C4-2B (cell line): ENCODE measurements around the gene NEU4.
"Not testable (repeated sequence)": the region's sequence is repeated elsewhere in the genome, so short reads cannot be mapped to it uniquely, and the experiment has no call there.

Experiments
- H3K27ac ChIP-seq: fragments of 450-650 bp; 2 replicates; pipeline ENCODE4 v1.5.1; 2017
- ZFX ChIP-seq: fragments of 450-650 bp; IDR thresholded peaks from 2 replicates; pipeline ENCODE4 v1.6.1; 2017
- TF ChIP-seq, protein P1 (sequence below): fragments of 450-650 bp; conservative IDR thresholded peaks from 2 replicates; pipeline ENCODE4 v1.5.1; 2017; ENCODE audit warnings: mild to moderate bottlenecking

NEU4 gene

DNA sequence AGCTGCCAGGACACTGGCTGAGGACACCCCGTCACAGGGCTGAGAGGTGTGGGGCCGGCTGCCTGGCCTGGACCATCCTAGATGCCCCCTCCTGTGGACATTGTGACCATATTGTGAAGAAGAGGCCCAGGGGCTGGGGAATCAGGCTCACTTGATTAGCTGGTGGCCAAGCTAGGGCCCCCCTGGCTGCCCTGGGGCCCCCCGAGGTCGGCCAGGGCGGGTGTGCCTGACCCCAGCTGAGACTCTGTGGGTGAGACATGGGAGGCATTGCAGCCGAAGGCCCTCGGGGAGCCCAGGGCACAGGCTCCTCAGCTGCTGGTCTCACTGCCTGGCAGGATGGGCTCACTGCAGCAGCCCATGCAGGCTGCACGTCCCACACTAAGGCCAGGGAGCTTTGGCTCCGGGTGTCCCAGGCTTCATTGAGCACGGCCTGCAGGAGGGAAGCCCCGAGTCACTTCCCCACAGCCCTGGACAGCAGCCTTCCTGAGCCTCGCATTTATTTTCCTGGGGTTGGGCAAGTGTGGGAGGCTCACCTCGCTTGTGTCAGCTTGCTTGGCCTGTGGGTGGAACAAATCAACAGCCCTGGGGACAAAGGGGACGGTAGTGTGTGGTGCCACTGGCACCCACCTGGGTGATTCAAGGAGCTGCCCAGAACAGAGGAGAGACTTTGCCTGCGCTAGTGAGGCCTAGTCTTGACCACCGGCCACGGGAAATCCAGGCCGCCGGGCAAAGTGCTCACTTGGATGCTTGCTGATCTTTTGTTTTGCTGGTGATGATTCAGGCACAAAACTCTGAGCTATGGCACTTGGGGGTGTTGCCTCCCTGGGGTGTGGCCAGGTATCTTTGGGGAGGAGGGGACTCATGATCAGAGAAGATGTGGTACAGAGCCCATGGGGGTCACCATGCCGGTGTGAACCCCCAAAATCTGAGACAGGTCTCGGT, 31.0 kb upstream of the NEU4 start:
- TF ChIP-seq ZFX, result no peak
- TF ChIP-seq, protein P1, sequence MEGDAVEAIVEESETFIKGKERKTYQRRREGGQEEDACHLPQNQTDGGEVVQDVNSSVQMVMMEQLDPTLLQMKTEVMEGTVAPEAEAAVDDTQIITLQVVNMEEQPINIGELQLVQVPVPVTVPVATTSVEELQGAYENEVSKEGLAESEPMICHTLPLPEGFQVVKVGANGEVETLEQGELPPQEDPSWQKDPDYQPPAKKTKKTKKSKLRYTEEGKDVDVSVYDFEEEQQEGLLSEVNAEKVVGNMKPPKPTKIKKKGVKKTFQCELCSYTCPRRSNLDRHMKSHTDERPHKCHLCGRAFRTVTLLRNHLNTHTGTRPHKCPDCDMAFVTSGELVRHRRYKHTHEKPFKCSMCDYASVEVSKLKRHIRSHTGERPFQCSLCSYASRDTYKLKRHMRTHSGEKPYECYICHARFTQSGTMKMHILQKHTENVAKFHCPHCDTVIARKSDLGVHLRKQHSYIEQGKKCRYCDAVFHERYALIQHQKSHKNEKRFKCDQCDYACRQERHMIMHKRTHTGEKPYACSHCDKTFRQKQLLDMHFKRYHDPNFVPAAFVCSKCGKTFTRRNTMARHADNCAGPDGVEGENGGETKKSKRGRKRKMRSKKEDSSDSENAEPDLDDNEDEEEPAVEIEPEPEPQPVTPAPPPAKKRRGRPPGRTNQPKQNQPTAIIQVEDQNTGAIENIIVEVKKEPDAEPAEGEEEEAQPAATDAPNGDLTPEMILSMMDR, result no peak
- H3K27ac ChIP-seq, result no peak overlapping the region

DNA sequence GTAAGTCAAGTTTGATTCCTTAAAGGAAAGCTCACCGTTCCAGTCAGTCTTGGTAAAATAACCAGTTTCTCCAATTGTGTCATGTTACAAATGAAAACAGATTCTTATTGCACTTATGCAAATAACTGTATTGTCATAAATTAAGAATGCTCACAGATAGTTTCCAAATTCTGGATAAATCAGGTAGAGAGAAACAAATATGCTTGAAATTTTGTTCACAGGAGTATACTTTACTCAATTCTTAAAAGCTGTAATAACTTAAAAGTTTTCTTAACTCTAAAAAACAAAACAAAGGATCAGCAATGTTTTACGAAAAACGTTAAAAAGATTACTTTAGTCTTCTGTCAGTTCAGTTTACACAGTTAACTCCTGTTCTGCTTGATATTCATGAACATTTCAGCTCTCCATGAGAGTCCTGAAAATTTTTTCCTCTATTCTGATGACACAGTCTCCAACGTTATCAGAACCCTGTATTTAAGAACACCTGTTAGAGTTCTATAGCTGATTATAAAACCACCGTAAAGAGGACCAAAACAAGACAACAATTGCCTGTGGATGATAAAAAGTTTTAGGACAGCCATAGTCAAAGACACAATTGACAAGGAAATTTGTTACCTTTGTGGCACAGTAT, 27.9 kb upstream of the NEU4 start:
- TF ChIP-seq, protein P1, result no peak
- H3K27ac ChIP-seq, result no peak overlapping the region

DNA sequence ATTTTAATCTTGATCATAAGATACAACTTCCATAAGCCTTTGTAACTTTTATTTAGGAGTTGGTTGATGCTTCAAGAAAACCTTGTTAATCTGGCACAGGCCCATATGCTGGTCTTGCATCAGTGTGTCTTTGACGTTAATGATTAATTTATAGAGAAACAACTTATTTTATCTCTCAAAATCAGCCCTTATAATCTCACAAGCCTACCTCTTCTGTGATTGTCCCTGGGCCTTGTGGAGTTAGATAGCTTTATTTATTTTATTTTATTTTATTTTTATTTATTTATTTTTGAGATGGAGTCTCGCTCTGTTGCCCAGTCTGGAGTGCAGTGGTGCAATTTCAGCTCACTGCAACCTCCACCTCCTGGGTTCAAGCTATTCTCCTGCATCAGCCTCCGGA, 26.9 kb upstream of the NEU4 start:
- H3K27ac ChIP-seq, result not testable (repeated sequence)

DNA sequence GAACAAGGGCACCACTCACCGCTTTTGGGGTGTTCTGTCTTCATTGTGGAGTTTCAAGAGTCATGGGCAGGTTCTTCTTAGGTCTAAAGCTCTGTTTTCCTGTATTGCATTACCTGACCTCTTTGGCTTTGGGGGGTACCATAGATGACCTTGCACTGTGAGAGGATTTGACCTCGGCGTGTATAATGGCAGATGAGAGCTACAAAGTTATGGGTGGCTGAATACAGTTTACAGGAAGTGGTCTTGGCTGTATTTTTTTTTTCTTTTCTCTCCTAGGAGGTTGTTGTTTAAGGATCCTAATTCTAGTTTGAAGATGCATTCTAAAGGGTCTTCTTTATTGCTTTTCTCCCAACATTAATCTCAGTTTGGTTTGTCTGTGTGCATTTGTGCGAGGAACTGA, 20.9 kb upstream of the NEU4 start:
- no peak for TF ChIP-seq ZFX
- no peak overlapping the region for H3K27ac ChIP-seq

DNA sequence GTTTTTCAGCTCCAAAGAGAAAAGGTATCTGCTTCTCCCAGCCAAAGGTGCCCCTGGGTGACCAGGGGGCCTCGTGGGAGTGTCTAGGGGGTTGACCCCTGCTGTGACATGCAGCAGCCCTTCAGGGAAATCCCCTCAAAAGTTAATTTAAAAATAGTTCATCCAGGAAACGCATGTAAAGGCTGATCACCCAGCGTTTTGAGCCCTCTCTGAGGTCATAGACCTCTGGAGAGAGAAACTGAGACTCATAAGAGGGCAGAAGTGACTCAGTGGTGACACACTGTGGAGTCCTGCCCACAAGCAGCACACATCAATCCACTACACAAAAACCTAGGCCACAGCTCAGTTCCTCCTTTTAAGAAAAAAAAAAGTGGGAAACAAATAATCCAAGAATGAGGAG, 20.4 kb upstream of the NEU4 start:
- no peak for TF ChIP-seq ZFX
- TF ChIP-seq, protein P1, result no peak
- H3K27ac ChIP-seq, result no peak overlapping the region

DNA sequence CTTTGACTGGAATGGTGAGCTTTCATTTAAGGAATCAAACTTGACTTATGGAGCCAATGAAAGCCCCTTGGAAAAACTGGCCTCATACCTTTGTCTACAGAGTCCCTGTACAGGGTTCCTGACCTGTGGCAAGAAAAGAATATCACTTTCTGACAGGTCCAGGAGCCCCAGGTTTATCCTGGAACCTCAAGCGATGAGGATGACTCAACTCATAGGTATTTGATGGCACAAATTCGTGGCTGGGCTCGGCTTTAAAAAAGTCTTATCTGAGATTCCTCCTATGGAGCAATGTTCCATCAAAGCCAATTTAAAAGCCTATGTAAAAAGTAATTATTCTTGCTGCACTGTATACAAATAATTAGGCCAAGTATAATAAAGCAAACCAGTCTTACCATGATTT, 17.6 kb upstream of the NEU4 start:
- not testable (repeated sequence) for H3K27ac ChIP-seq

DNA sequence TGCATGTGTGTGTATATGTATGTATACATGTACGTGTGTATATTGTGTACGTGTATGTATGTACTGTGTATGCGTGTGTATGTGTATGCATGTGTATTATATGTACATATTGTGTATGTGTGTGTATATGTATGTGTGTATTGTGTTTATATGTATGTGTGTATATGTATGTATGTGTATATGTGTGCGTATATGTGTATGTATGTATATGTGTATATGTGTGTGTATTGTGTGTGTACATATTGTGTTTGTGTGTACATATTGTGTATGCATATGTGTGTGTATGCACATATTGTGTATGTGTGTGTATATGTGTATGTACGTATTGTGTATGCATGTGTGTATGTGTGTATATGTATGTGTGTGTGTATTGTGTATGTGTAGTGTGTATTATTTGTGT, 15.6 kb upstream of the NEU4 start:
- TF ChIP-seq ZFX, result no peak
- TF ChIP-seq, protein P1, result no peak
- no peak overlapping the region for H3K27ac ChIP-seq

DNA sequence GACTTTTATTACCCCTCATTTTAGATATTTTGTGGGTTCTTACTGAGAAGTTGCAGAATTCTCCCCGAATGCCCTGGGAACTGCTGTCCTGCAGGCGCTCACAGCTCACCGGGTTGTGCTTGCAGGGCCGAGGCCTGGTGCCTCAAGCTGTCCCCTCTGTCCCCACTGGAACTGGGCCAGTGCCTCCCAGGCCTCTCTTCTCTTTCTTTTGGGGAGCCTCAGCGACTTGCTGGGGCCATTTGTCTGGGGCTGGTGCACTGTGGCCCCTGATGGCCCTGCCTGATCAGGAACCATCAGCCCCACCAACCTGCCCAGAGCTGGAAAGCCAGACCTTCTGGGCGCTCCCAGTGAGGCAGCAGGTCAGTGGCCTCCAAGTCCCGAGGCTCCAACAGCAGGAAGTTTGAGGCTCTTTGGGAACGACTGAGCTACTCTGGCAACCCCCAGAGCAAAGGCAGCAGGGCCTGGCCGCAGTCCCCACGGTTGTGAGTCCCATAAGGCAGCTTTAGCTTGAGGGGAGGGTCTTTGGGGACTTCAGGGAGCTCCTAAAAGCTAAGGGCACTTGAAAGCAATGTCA, 14.7 kb upstream of the NEU4 start:
- no peak for TF ChIP-seq ZFX
- TF ChIP-seq, protein P1, result no peak
- no peak overlapping the region for H3K27ac ChIP-seq
